Kidney capillary endothelial cell (primary cell): ENCODE results near the gene ZNF276.
"Not testable (repeated sequence)": the region's sequence is repeated elsewhere in the genome, so short reads cannot be mapped to it uniquely, and the experiment has no call there.

Experiments
- DNase-seq: peaks from one replicate; pipeline ENCODE4 v3.0.0-alpha.2; 2018; ENCODE audit warnings: low spot score

Gene ZNF276

DNA sequence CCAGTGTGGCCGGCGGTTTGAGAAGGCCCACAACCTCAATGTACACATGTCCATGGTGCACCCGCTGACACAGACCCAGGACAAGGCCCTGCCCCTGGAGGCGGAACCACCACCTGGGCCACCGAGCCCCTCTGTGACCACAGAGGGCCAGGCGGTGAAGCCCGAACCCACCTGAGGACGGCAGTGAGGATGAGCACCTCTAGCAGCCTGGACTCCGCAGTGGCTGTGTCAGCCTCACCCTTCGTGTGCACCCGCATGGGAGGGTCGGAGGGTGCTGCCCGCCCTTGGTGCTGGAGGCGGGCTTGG is 16.7 kb downstream of the ZNF276 start:
- DNase-seq = no peak

- no peak for DNase-seq
Observed at GRCh38 chr16:89738538-89739317, 17.4 kb downstream of the ZNF276 start.

DNA sequence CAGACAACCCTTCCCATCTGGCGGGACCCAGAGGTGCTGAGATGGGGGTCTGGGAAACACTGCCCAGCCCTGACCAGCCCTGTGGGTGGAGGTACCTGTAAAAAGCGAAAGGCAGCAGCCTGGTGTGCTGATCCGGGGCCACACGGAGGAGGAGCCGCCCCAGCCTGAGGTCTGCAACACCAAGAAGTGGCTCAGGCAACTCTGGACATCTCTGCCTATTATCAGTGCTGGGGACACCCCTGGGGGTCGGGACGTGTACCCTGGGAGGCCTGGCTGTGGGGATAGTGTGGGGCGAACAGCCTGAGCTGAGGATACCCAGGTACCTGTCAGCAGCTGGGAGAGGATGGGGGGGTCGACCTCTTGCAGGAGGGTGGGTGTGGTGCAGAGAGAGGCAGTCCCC is 18.0 kb downstream of the ZNF276 start:
- no peak for DNase-seq

DNA sequence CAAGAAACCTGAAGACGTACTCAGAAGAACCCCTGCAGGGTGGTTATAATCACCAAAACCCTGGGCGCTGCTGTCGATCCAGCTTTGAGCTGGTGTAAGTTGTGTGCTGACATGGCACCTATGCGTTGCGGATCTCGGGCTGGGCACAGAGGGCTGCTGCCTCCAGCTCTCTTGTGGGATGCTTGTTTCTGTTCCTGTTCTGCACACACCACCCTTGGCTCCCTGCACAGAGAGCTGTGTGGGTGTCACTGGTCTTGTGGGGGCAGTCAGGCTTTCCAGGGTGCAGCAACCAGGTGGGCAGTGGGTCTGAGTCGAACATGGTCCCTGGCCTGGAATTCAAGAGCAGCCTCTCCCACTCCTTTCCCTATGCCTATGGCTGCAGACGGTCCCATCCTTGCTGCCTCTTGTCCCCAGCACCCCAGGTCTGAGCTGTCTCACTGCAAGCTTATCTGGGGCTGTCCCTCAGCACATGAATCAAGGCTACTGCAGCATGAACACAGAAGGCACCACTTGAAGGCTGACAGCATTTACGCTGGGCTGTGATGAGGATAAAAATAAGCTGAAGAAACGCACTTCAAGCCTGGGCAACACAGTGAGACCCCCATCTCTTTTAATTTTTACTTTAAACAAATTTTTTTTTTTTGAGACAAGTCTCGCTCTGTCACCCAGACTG is 20.1 kb downstream of the ZNF276 start:
- no peak for DNase-seq

DNA sequence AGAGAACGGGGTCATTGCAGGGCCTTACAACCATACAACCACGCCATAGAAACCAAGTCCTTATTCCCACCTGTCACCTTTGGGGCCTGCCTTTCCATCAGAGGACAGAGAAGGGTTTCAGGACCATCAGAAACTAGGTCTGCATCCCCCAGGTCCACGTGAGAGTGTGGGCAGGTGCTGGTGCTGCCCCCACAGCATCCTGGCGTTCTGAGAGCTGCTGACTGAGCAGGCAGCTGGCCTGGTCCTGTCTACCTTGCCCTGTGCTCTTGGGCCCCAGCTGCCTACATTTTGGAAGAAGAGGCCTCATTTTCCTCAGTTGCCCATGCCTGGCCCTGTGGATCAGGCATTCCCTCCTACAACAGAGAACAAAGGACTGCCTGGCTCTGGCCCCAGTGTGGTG is 21.6 kb downstream of the ZNF276 start:
- no peak for DNase-seq

- DNase-seq = no peak
Observed at GRCh38 chr16:89744813-89745212, 23.5 kb downstream of the ZNF276 start.

DNA sequence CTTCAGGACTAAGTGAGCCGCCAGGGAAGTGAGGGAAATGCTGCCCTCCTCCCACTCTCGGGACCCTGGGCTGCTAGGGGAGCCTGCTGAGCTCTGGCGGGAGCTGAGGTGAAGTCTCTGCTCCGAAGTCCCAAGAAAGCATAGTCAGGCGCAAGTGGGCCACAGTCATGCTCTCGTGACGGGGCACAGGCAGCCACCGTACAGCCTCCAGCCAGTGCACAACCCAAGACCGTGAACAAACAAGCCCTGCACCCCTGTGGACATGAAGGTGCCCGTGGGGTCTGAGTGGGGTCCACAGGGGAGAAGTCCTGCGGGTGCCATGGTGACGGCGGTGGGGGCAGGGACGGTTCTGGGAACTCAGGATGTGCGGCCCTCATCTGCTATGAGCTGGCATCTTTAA is 24.7 kb downstream of the ZNF276 start:
- DNase-seq = no peak

- DNase-seq = no peak
Observed at GRCh38 chr16:89748076-89748475, 26.7 kb downstream of the ZNF276 start.

DNA sequence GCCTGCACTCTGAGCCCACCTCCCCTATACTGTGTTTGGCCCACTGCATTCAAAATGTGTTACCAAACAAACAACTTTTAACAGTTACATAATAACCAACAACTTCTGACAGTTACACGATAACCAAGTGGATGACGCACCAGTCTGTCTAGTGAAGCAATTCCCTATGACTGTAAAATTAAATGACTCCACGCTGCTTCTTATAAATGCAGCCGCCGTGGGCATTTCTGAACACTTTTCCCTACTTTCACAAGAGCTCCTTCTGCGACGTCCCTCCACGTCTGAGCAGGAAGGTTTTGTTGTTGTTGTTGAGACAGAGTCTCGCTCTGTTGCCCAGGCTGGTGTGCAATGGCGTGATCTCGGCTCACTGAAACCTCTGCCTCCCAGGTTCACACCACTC is 27.6 kb downstream of the ZNF276 start:
- DNase-seq = no peak

DNA sequence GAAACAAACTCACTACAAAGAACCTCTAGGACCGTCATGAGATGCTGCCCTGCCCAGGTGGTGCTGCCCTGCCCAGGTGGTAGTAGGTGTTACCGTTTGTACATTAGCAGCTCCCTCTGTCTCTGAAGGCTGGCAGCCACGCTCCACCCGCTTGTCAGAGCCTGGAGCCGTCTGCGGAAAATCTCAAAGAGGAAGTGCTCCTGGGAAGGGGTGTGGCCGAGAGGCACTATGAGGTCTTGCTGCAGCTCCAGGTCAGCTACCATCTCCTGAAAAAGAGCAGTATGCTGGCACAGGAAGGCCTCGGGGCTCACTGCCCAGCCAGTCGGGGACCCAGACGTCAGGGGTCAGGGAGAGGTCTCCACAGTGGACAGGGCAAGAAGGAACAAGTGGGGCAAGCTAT is 28.3 kb downstream of the ZNF276 start:
- DNase-seq = no peak

GRCh38 chr16:89759746-89760340 is 38.5 kb downstream of the ZNF276 start:
- DNase-seq = no peak

GRCh38 chr16:89761304-89761922 is 40.1 kb downstream of the ZNF276 start:
- no peak for DNase-seq

- DNase-seq = no peak
Observed at GRCh38 chr16:89764711-89765201, 43.4 kb downstream of the ZNF276 start.

- no peak for DNase-seq
Observed at GRCh38 chr16:89765292-89765830, 44.0 kb downstream of the ZNF276 start.

DNA sequence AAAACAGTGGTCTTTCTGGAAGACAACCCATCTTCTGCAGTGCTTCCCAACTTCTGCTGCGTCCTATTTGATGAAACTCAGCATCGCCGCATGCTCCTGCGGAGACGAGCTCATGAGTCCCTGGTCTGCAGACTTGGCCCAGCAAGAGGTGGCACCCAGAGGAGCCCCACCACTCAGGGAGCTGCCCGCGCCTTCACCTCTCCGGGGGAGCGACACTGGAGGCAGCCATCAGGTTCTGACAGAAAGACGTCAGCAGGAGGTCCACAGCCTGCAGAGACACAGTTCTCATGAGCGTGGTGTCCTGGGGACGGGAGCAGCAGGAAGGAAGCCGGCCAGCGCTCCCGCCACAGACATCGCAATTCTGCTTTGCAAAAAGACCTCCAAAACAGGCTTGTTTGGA is 49.0 kb downstream of the ZNF276 start:
- DNase-seq = no peak

GRCh38 chr16:89775223-89775622 is 53.9 kb downstream of the ZNF276 start:
- no peak for DNase-seq

DNA sequence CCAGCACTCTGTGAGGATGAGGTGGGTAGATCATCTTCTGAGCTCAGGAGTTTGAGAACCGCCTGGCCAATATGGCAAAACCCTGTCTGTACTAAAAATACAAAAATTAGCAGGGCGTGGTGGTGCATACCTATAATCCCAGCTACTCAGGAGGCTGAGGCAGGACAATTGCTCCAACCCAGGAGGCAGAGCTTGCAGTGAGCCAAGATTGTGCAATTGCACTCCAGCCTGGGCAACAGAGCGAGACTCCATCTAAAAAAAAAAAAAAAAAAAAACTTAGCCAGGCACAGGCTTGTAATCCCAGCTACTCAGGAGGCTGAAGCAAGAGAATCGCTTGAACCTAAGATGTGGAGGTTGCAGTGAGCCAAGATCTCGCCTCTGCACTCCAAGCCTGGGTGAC is 56.9 kb downstream of the ZNF276 start:
- not testable (repeated sequence) for DNase-seq

DNA sequence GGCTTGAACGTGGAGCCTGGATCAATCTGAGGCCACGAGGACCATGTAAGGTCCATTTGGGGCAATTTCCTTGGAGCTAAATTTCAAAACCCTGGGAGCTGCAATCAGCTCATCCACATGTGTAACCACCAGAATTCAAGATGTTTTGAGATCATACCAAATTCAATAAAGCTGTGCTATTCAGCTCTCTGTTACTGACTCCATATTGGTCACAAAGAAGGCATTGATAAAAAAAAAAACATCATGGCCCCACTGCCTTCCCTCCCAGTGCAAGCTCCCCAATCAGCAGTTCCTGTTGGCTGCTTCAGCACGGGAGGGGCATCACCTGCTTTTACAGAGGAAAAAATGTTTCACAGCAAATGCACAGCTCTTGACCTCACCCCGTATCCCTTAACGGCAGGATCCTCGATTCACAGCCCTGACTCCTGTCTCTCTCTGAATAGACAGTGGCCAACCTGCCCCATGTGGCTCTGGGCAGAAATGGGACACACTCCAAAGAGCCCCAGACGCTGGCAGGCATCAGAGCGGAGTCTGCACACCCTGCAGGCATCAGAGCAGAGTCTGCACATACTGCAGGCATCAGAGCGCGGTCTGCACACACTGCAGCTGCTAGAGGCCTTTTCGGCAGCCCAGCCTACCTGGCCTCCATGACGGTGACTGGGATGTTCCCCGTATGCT is 58.0 kb downstream of the ZNF276 start:
- no peak for DNase-seq

- no peak for DNase-seq
Observed at GRCh38 chr16:89779909-89780305, 58.6 kb downstream of the ZNF276 start.

- DNase-seq = no peak
Observed at GRCh38 chr16:89782489-89782888, 61.2 kb downstream of the ZNF276 start.

- not testable (repeated sequence) for DNase-seq
Observed at GRCh38 chr16:89783952-89784351, 62.6 kb downstream of the ZNF276 start.

DNA sequence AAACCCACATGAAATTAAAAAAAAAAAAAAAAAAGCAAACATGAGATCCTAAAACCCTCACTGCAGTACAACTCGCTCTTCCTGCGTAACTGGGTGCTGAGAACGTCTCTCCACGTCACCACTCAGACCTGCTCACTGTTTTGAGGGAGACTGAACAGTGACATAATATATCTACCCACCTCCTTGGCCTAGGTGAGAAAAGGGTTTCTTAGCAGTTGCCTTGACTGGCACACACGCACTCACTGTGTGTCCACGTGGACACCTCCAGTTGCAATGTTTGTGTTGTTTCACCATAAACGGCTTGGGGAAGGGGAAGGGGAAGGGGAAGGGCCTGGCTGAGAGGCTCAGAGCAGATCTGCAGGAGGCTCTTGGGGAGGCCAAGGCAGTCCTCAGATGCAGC is 63.1 kb downstream of the ZNF276 start:
- DNase-seq = no peak
